ENCODE results near the gene KHDC4. TPM values are rescaled to one million over a fixed set of nuclear protein-coding genes. Genes with fewer than 3 reads are reported as not detected.

KHDC4 gene
- total and polyA plus RNA-seq, 9 of the 15 experiments (the other 6 are each of a cell fraction or from before 2014, with no cell fraction given) = 12.1 to 185 (median 65.6) TPM

- in situ Hi-C loops (cut with MboI) (no loop called here), intact Hi-C loops (cut with micrococcal nuclease) (no loop called here)
- peak overlapping the region; percentile 56 for H3K4me2 ChIP-seq (ENCODE audit: insufficient read depth, low read length)
- H3K9me1 ChIP-seq (ENCODE audit: control insufficient read depth, insufficient read depth, low read length) = no peaks in the 10 kb centered on the region
- H3K27ac ChIP-seq (ENCODE audit: extremely low read depth, low read depth, low read length) = peak overlapping the region; percentile 27; the same call in 2 of the 3 replicates
- H3K36me3 ChIP-seq (ENCODE audit: control insufficient read depth, insufficient read depth, low read length) = no peaks in the 10 kb centered on the region
- peak overlapping the region; percentile 88 for H2AFZ ChIP-seq (ENCODE audit: low read depth, low read length)
- H3K9ac ChIP-seq (ENCODE audit: insufficient read depth in 1 of 2, low read depth in 2 of 2, low read length in 2 of 2) = peak overlapping the region; percentile 27 to 51; a peak in 2 of 4 replicates
- H3K4me1 ChIP-seq (replicated peaks in 1 of 2; ENCODE audit: control insufficient read depth in 2 of 2, insufficient read depth in 2 of 2, low read length in 2 of 2) = peaks cover 8 to 23% of the 10 kb centered on the region in 2 experiments; a peak in 4 of 5 replicates
- ATAC-seq = peak; percentile 79
- H4K20me1 ChIP-seq (replicated peaks; ENCODE audit: control insufficient read depth, insufficient read depth, low read length) = no peaks in the 10 kb centered on the region
- H3K79me2 ChIP-seq (ENCODE audit: control insufficient read depth, insufficient read depth, low read length) = no peaks in the 10 kb centered on the region
- BruUV-seq (replicated peaks) = no TSS peak
- ChIA-PET POLR2A (interaction anchor here (0.6 to 2.6 kb wide), 10 partner anchors 9 to 50 kb away, joined by 3 to 14 read pairs (median 3); no protein-coding TSS in a partner anchor), CTCF (ENCODE audit: low intra/inter-chr PET ratio) (no interaction called here)
- 7% methylated on average over 9 of the region's 9 CpGs for WGBS (ENCODE audit: insufficient coverage, low coverage, missing lambda C conversion rate)
- DNase-seq (ENCODE audit: extremely low read depth in 1 of 4, low spot score in 3 of 4) = peak in 2 of 4 experiments; percentile 29 to 45
- no peak overlapping the region for H3K4me3 ChIP-seq
- peak; percentile 82 for FAIRE-seq
- H3K27me3 ChIP-seq (ENCODE audit: control insufficient read depth in 2 of 2, insufficient read depth in 2 of 2, low read length in 2 of 2) = no peaks in the 10 kb centered on the region; a peak in 1 of 5 replicates
- no peaks in the 10 kb centered on the region for H3K9me3 ChIP-seq (replicated peaks; ENCODE audit: control insufficient read depth, insufficient read depth, low read depth, low read length)
- TF ChIP-seq ZNF766 (CRISPR knock-in tag; conservative IDR thresholded peaks at IDR 0.05) (0 out of 2 replicates have a peak, but pooled peaks have one; percentile 16), MEIS2 (IDR thresholded peaks at IDR 0.05; ENCODE audit: partially characterized antibody) (peak; percentile 13), NR2C1 (IDR thresholded peaks at IDR 0.05) (no peak), NR2C1 (tag; IDR thresholded peaks at IDR 0.05) (0 out of 2 replicates have a peak, but pooled peaks have one; percentile 15), TEAD1 (CRISPR knock-in tag; IDR thresholded peaks at IDR 0.05) (0 out of 4 replicates have a peak, but pooled peaks of 1 of the 2 experiments have one; percentile 36), NFIC (IDR thresholded peaks at IDR 0.05) (peak; percentile 48), DMBX1 (CRISPR knock-in tag; IDR thresholded peaks at IDR 0.05; ENCODE audit: borderline replicate concordance) (no peak), CTBP1 (IDR thresholded peaks at IDR 0.05; ENCODE audit: borderline replicate concordance) (peak; percentile 60; the same call in 1 of the 2 replicates), ZNF282 (CRISPR knock-in tag; IDR thresholded peaks at IDR 0.05) (no peak), NRF1 (conservative IDR thresholded peaks at IDR 0.05 in 1 of 2, IDR thresholded peaks at IDR 0.05 in 1 of 2) (peak in 1 of 2 experiments; percentile 26; a peak in 1 of 4 replicates), RCOR1 (IDR thresholded peaks at IDR 0.05; ENCODE audit: borderline replicate concordance in 1 of 2, low read depth in 2 of 2, low read length in 2 of 2) (peak in 1 of 2 experiments; percentile 7; a peak in 1 of 4 replicates), ESRRA (IDR thresholded peaks at IDR 0.05; ENCODE audit: borderline replicate concordance, low read depth) (peak; percentile 39; the same call in 1 of the 2 replicates), BRD4 (IDR thresholded peaks at IDR 0.05) (no peak), SPI1 (IDR thresholded peaks at IDR 0.05; ENCODE audit: borderline replicate concordance, low read depth, low read length) (peak; percentile 21; the same call in 1 of the 2 replicates), POLR3G (IDR thresholded peaks at IDR 0.05; ENCODE audit: extremely low read depth, insufficient read length, insufficient replicate concordance) (no peak), FOXJ2 (tag; IDR thresholded peaks at IDR 0.05) (0 out of 2 replicates have a peak, but pooled peaks have one; percentile 35)
- TF ChIP-seq, protein P1, sequence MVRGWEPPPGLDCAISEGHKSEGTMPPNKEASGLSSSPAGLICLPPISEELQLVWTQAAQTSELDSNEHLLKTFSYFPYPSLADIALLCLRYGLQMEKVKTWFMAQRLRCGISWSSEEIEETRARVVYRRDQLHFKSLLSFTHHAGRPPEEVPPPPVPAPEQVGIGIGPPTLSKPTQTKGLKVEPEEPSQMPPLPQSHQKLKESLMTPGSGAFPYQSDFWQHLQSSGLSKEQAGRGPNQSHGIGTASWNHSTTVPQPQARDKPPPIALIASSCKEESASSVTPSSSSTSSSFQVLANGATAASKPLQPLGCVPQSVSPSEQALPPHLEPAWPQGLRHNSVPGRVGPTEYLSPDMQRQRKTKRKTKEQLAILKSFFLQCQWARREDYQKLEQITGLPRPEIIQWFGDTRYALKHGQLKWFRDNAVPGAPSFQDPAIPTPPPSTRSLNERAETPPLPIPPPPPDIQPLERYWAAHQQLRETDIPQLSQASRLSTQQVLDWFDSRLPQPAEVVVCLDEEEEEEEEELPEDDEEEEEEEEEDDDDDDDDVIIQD (CRISPR knock-in tag; IDR thresholded peaks at IDR 0.05) = no peak
Observed at GRCh38 chr1:155884031-155884960, 49.9 kb downstream of the KHDC4 start.

All from K562 (cell line).